Psoas muscle (tissue), 8 donors: ENCODE measurements around the gene EYS. TPM values are rescaled to one million over a fixed set of nuclear protein-coding genes. Genes with fewer than 3 reads are reported as not detected.

Source experiments
- ATAC-seq, 4 donors: fragments of 200-7000 bp; cut with Tn5 transposase; one replicate each; pipeline ENCODE4 v1.9.1; 2020; ENCODE audit warnings: moderate library complexity in 3 of 4, mild to moderate bottlenecking in 2 of 4
- DNase-seq, 2 donors: peaks; one replicate each; pipeline ENCODE4 v3.0.0-alpha.2; 2020
- H3K27ac ChIP-seq: fragments of 200-600 bp; one replicate; pipeline ENCODE4 v1.8.0; 2022
- H3K27me3 ChIP-seq, 3 donors: fragments of 200-600 bp in 1 of 3; one replicate each; pipeline versions ENCODE4 v1.6.1 to v1.8.0; 2013 to 2022; ENCODE audit warnings: low read length in 2 of 3, mild to moderate bottlenecking in 2 of 3, moderate library complexity in 1 of 3; ENCODE audit not compliant: insufficient read depth in 3 of 3
- H3K36me3 ChIP-seq, 2 donors: fragments of 200-600 bp in 1 of 2; one replicate each; pipeline versions ENCODE4 v1.6.1 to v1.8.0; 2013 to 2022; ENCODE audit warnings: low read depth in 1 of 2, mild to moderate bottlenecking in 1 of 2, moderate library complexity in 1 of 2; ENCODE audit not compliant: insufficient read depth in 1 of 2
- H3K4me1 ChIP-seq: fragments of 200-600 bp; one replicate; pipeline ENCODE4 v1.8.0; 2022
- H3K4me3 ChIP-seq: fragments of 200-600 bp; one replicate; pipeline ENCODE4 v1.8.0; 2022; ENCODE audit warnings: mild to moderate bottlenecking
- H3K9me3 ChIP-seq: fragments of 200-600 bp; one replicate; pipeline ENCODE4 v1.8.0; 2022
- WGBS, 3 donors: extraction: QIAGEN DNeasy Blood & Tissue Kit; methylation state at CpG; one replicate each; pipeline versions ENCODE4 v1.1.6 to v1.1.7; 2013; 5-methylcytosine and 5-hydroxymethylcytosine counted together
- intact Hi-C, 2 donors: fragments of 100-400 bp; cut with DNase I; formaldehyde crosslinking; loops; one replicate each; pipeline versions ENCODE4 v1.11.0 to v1.14.2; 2022
- polyA plus RNA-seq, 3 donors: library from polyadenylated mRNA; stranded (reverse); fragments of 200-250 nt; gene quantifications; one replicate each; pipeline ENCODE4 v1.2.3, GENCODE V29; 2013
- total RNA-seq, 4 donors: library from RNA; stranded (reverse); fragmentation: NEBNext Ultra II Directional in 2 of 4; extraction: Animal tissue kit (Norgen Biotek cat#: 25700) in 2 of 4; gene quantifications; one replicate each; pipeline versions ENCODE4 v1.2.1 to v1.2.4, GENCODE V29; 2021 to 2023
- TF ChIP-seq, protein P1 (sequence below): fragments of 200-600 bp; IDR thresholded peaks from one replicate; pipeline ENCODE4 v1.8.0; 2022; ENCODE audit warnings: antibody characterized with exemption
- donor health status: healthy with polysubstance abuse.
- donor health status: DM: no; HTN: no; CAD: no; lungs with moderate emphysema.
- donor health status: Bipolar disorder and iron deficiency.
- donor health status: healthy.
- donor health status: DM: yes; HTN: yes; CAD: no.
- donor health status: DM: no; HTN: no; CAD: no.
- donor health status: DM: no; HTN: no; CAD: no.
- donor health status: DM: yes; HTN: yes; CAD: no.

The EYS gene
- total and polyA plus RNA-seq, 7 donors = under 0.01 TPM; not detected in 6

DNA sequence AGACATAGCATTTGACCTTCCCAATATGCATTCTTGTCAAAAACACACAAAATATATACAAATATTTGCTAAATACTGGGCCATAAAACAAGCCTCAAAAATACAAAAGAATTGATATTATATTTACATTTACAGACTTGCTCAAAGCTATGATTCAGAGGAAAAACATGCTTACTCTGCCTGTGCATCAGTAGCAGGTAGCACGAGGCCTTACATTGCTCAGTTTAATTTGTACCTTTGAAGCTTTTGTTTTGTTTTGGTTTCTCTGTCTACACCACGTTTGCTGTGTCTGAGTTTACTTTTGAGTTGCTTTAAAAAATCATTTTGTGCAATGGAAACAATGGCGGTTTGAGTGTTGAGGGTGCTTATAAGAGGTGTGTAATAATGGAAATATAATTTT, 1972.1 kb downstream of the EYS start:
- Histone ChIP-seq H3K4me3 (no peak overlapping the region), H3K27me3 (no peaks in the 10 kb centered on the region), H3K4me1 (no peaks in the 10 kb centered on the region), H3K9me3 (no peaks in the 10 kb centered on the region), H3K27ac (no peak overlapping the region), H3K36me3 (no peaks in the 10 kb centered on the region)
- intact Hi-C loops = no loop called here
- TF ChIP-seq, protein P1, sequence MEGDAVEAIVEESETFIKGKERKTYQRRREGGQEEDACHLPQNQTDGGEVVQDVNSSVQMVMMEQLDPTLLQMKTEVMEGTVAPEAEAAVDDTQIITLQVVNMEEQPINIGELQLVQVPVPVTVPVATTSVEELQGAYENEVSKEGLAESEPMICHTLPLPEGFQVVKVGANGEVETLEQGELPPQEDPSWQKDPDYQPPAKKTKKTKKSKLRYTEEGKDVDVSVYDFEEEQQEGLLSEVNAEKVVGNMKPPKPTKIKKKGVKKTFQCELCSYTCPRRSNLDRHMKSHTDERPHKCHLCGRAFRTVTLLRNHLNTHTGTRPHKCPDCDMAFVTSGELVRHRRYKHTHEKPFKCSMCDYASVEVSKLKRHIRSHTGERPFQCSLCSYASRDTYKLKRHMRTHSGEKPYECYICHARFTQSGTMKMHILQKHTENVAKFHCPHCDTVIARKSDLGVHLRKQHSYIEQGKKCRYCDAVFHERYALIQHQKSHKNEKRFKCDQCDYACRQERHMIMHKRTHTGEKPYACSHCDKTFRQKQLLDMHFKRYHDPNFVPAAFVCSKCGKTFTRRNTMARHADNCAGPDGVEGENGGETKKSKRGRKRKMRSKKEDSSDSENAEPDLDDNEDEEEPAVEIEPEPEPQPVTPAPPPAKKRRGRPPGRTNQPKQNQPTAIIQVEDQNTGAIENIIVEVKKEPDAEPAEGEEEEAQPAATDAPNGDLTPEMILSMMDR = no peak
- 77 to 83% (median 83%) methylated on average over 3 of the region's 3 CpGs for WGBS, 3 donors
- ATAC-seq = no peak
- no peak for DNase-seq

DNA sequence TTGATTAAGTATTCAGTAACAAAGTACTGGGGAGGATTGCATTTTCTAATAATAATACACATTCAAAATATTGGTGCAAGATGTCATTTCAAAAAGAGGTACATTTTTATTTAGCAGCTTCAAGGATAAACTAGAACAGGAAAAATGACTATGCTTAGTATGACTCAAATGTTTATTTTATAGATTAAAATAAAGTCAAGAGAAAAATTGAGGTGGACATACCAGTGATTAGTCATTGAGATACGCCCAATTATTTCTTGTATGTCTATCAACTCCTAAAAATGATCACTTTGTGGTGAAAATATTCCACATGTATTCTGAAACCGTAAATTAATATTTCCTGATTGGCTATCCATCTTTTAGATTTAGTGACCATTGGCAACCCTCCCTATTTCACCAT, 1974.7 kb downstream of the EYS start:
- Histone ChIP-seq H3K4me3 (no peak overlapping the region), H3K9me3 (no peaks in the 10 kb centered on the region), H3K36me3 (no peaks in the 10 kb centered on the region), H3K4me1 (no peaks in the 10 kb centered on the region), H3K27me3 (no peaks in the 10 kb centered on the region), H3K27ac (no peak overlapping the region)
- WGBS, 3 donors = 70 to 97% (median 96%) methylated on average over 2 of the region's 2 CpGs
- intact Hi-C loops = no loop called here
- TF ChIP-seq, protein P1 = no peak
- DNase-seq (no peak), ATAC-seq (no peak)

DNA sequence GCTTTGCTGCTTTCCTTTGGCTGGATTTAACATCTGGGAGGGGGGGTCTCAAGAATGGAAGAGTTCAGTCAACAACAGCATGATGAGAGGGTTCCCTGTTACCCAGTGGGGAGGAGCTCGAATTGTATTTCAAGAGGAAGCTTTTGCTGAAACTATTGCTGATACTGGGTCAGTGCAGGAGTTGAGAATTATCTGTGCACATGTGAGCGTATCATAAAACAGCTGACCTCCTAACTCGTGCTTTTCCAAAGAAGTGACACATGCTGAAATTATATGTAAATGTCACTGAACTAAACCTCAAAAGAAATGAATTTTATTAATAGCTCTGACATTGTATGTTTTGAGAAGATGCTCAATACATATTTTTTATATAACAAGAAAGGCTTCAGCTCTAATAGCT, 1975.1 kb downstream of the EYS start:
- no peak for ATAC-seq
- Histone ChIP-seq H3K36me3 (no peaks in the 10 kb centered on the region), H3K4me1 (no peaks in the 10 kb centered on the region), H3K9me3 (no peaks in the 10 kb centered on the region), H3K27me3 (no peaks in the 10 kb centered on the region), H3K27ac (no peak overlapping the region), H3K4me3 (no peak overlapping the region)
- TF ChIP-seq, protein P1 = no peak
- DNase-seq = no peak
- intact Hi-C loops = no loop called here
- 75 to 80% (median 79%) methylated on average over 3 of the region's 3 CpGs for WGBS, 3 donors

DNA sequence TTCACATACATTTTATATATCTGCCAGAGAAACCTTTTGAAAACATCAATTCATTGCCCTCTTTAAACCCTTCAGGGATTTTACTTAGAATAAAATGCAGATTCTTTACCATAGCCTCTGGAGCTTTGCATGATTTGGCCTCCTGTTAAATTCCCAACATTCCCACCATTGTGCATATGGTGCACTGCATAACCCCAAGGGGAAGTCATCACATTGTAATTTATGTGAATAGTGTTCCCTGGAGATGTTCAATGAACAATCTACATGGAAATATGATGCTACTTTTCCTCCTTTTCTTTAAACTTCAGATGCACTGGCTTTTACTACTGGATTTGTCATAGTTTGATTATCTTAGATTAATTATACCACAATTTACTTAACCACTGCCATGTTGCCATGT, 1976.7 kb downstream of the EYS start:
- H3K9me3 ChIP-seq = no peaks in the 10 kb centered on the region
- H3K27ac ChIP-seq = no peak overlapping the region
- no peak for DNase-seq
- intact Hi-C loops = no loop called here
- ATAC-seq = no peak
- H3K4me3 ChIP-seq = no peak overlapping the region
- TF ChIP-seq, protein P1 = no peak
- H3K36me3 ChIP-seq = no peaks in the 10 kb centered on the region
- no peaks in the 10 kb centered on the region for H3K27me3 ChIP-seq
- no peaks in the 10 kb centered on the region for H3K4me1 ChIP-seq

DNA sequence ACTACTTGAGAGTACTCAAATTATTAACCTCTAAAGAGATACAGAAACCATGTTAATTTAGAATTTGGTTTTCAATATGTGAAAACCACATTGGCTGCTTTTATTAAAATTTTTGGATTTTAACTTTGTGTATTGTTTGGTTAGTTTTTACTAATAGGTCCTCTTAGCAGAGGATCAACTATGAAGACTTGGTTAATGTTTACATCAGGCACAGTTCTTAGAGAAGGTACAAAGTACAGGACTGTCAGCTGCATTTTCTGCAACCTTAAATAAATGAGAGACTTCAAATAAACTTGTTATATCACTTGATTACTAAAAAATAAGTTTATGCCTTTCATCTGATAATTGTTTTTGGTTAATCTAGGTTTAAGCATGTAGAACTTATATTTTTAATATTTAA, 1982.3 kb downstream of the EYS start:
- no peak for ATAC-seq
- TF ChIP-seq, protein P1 = no peak

More for the DNA sequence above, 1982.3 kb downstream of the EYS start:
- no peaks in the 10 kb centered on the region for H3K9me3 ChIP-seq
- no peaks in the 10 kb centered on the region for H3K4me1 ChIP-seq
- no peak overlapping the region for H3K4me3 ChIP-seq
- H3K27me3 ChIP-seq = no peaks in the 10 kb centered on the region
- no peak for DNase-seq
- intact Hi-C loops = no loop called here
- H3K36me3 ChIP-seq = no peaks in the 10 kb centered on the region
- no peak overlapping the region for H3K27ac ChIP-seq
